ENCODE results near the gene UAP1L1. TPM values are rescaled to one million over a fixed set of nuclear protein-coding genes. Genes with fewer than 3 reads are reported as not detected.

UAP1L1 gene
- polyA plus RNA-seq, 1 donor from 2014 or later, result 0.21 TPM

DNA sequence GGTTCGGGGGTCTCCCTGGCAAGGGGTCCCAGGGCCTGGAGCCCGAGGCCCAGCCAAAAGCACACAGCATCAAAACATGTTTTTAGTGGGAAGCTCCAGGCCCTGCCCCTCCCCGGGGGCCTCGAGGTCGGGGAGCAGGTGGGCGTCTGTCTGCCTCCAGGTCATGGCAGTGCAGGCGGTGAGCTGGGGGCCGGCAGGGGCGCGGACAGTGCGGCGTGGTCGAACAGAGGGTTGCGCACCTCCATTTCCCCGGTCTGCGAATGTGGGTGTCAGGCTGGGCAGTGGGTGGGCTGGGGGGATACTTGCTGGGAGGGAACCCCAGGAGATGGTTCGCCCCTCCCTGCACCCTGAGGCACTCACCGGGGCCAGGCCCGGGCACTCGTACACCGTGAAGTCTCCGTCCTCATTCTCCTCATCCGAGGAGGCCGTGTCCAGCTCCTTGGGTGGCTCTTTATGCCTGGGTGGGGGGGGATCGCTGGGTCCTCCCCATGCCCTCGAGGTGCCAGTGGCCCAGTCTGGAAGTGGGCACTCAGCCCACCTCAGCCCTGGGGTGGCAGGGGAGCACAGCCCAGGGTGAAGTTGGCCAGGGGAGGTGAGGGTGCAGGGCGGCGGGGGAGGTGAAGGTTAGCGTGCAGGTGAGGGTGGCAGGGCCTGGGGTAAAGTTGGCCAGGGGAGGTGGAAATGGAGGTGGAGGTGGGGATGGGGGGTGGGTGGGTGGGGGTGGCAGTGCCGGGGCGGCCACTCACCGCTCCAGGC, 37.5 kb upstream of the UAP1L1 start:
- no peak overlapping the region for H3K27ac ChIP-seq (ENCODE audit: low read length)

DNA sequence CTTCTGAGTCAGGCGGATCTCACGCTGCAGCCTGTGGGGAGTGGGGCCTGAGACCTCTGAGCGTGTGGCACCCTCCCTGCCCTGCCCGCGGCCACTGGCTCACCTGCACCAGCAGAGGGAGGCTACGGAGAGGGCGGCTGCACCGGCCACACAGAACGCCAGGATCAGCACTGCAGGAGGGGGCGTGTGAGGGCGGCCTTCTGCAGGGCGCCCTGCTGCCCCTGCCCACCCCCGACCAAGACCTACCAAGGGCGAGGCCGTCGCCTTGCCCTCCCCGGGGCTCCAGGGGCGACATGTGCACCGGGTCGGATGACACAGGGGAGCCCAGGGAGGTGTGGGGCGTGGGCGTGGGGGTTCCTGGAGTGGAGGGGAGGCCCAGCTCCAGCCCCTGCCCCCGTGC, 36.7 kb upstream of the UAP1L1 start:
- Histone ChIP-seq H4K20me1 (ENCODE audit: insufficient read depth) (peaks cover 13% of the 10 kb centered on the region), H3K9me2 (ENCODE audit: insufficient read depth, low read length) (no peaks in the 10 kb centered on the region), H3K79me2 (replicated peaks; ENCODE audit: insufficient read depth, low read length) (peaks cover 20% of the 10 kb centered on the region), H3K9ac (ENCODE audit: low read length) (no peak overlapping the region), H3K4me3 (ENCODE audit: low read length) (no peak overlapping the region), H3K4me2 (ENCODE audit: low read length) (no peak overlapping the region), H3F3A (ENCODE audit: insufficient read depth, low read length, poor library complexity, severe bottlenecking) (no peaks in the 10 kb centered on the region), H3K9me3 (ENCODE audit: low read length) (no peaks in the 10 kb centered on the region), H3K36me3 (ENCODE audit: insufficient read depth, low read length) (no peaks in the 10 kb centered on the region), H3K27ac (ENCODE audit: low read length) (no peak overlapping the region), H3K27me3 (ENCODE audit: insufficient read depth, low read depth, low read length) (no peaks in the 10 kb centered on the region), H2AFZ (ENCODE audit: low read depth, low read length) (no peak overlapping the region)
- TF ChIP-seq POLR2AphosphoS5 (IDR thresholded peaks at IDR 0.05) (no peak), RAD21 (conservative IDR thresholded peaks at IDR 0.05) (no peak), TAF1 (IDR thresholded peaks at IDR 0.05; ENCODE audit: low read depth) (no peak), EZH2 (IDR thresholded peaks at IDR 0.05; ENCODE audit: borderline replicate concordance, insufficient read depth, low read length, poor library complexity, severe bottlenecking) (no peak), EP300 (conservative IDR thresholded peaks at IDR 0.05; ENCODE audit: poor library complexity, severe bottlenecking) (no peak), SMC3 (conservative IDR thresholded peaks at IDR 0.05; ENCODE audit: poor library complexity) (no peak)
- TF ChIP-seq, protein P1, sequence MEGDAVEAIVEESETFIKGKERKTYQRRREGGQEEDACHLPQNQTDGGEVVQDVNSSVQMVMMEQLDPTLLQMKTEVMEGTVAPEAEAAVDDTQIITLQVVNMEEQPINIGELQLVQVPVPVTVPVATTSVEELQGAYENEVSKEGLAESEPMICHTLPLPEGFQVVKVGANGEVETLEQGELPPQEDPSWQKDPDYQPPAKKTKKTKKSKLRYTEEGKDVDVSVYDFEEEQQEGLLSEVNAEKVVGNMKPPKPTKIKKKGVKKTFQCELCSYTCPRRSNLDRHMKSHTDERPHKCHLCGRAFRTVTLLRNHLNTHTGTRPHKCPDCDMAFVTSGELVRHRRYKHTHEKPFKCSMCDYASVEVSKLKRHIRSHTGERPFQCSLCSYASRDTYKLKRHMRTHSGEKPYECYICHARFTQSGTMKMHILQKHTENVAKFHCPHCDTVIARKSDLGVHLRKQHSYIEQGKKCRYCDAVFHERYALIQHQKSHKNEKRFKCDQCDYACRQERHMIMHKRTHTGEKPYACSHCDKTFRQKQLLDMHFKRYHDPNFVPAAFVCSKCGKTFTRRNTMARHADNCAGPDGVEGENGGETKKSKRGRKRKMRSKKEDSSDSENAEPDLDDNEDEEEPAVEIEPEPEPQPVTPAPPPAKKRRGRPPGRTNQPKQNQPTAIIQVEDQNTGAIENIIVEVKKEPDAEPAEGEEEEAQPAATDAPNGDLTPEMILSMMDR (IDR thresholded peaks at IDR 0.05; ENCODE audit: poor library complexity, severe bottlenecking), result no peak

More for the DNA sequence above, 37.5 kb upstream of the UAP1L1 start:
- Histone ChIP-seq H3K9ac (ENCODE audit: low read length) (no peak overlapping the region), H2AFZ (ENCODE audit: low read depth, low read length) (no peak overlapping the region), H3K79me2 (replicated peaks; ENCODE audit: insufficient read depth, low read length) (peaks cover 14% of the 10 kb centered on the region), H3K27me3 (ENCODE audit: insufficient read depth, low read depth, low read length) (no peaks in the 10 kb centered on the region), H3K36me3 (ENCODE audit: insufficient read depth, low read length) (no peaks in the 10 kb centered on the region), H3K4me2 (ENCODE audit: low read length) (no peak overlapping the region), H3K9me2 (ENCODE audit: insufficient read depth, low read length) (no peaks in the 10 kb centered on the region), H3K4me3 (ENCODE audit: low read length) (no peak overlapping the region), H3F3A (ENCODE audit: insufficient read depth, low read length, poor library complexity, severe bottlenecking) (no peaks in the 10 kb centered on the region), H4K20me1 (ENCODE audit: insufficient read depth) (peaks cover 8% of the 10 kb centered on the region), H3K9me3 (ENCODE audit: low read length) (no peaks in the 10 kb centered on the region)
- TF ChIP-seq RAD21 (conservative IDR thresholded peaks at IDR 0.05) (no peak), SMC3 (conservative IDR thresholded peaks at IDR 0.05; ENCODE audit: poor library complexity) (no peak), MXI1 (conservative IDR thresholded peaks at IDR 0.05; ENCODE audit: poor library complexity, severe bottlenecking) (no peak), EZH2 (IDR thresholded peaks at IDR 0.05; ENCODE audit: borderline replicate concordance, insufficient read depth, low read length, poor library complexity, severe bottlenecking) (no peak), TAF1 (IDR thresholded peaks at IDR 0.05; ENCODE audit: low read depth) (no peak), EP300 (conservative IDR thresholded peaks at IDR 0.05; ENCODE audit: poor library complexity, severe bottlenecking) (no peak)
- TF ChIP-seq, protein P1 (IDR thresholded peaks at IDR 0.05; ENCODE audit: poor library complexity, severe bottlenecking), result no peak

All from neural cell (in vitro differentiated cells).